NCI-H345 (cell line): ENCODE results near the gene HMOX1.

Source experiments
- DNase-seq: peaks from one replicate; lab custom pipeline; 2025; lab: John Stamatoyannopoulos, UW

Gene HMOX1

DNA sequence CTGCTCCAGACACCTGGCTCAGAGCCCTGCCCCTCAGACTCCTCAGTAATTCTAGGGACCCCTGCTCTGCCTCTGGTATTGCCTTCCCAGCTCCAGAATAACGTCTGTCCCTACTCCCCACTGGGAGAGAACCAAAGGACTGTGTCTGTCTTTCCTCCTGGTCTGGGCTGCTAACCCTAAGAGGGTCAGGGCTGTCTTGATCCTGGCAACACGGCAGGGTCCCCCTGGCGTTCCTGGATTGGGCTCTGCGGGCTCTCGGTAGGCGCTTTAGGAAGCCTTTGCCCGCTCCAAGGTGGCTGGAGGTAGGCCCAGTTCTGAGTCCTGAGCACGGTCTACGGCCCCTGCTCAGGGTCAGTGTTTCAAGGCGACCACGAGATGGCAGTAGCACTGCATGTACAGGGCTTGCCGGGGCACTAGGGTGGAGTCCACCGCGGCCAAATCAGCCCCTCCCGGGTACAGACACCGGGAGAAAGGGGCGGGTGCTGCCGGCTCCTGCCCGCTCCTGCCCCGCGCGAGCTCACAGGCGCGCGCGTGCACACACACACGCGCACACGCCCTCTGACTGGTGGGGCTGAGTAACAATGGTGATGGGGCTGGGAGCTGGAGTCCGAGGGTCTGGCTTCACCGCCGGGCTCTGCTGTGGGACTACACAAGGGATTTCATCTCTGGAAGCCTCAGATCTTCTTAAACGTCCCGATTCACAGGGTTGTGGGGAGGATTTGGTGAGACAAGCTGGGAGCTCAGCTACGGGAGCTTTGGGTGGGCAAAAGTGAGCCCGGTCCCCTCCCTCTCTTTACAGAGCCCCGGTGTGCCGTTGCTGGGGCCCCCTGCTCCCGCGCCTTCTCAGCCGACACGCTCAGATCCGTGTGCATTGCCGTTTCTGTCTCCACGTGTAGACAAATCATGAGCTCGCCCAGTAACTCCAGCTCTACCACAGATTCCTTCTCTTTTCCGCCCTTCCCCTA is 30.1 kb upstream of the HMOX1 start:
- peak; percentile 78 for DNase-seq

- no peak for DNase-seq
Measured at GRCh38 chr22:35352214-35353111, 28.4 kb upstream of the HMOX1 start.

DNA sequence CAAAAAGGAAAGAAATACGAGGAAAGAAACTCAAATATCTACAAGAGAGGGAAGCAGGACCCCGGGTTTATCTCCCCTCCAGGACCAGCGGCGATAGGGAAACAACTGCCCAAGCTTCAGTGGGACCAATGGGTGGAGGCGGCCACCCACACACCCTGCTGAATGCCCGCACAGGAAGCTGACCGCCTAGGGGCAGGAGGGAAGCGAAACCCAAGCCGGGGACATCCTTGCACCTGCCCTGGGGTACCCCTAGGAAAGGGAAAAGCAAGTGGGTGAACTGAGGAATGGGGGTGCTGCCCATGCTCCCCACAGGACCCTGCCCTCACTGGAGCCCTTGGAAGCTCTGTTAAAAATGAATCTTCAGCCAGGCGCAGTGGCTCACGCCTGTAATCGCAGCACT is 27.6 kb upstream of the HMOX1 start:
- DNase-seq = no peak

- DNase-seq = no peak
Measured at GRCh38 chr22:35354068-35354467, 26.8 kb upstream of the HMOX1 start.

DNA sequence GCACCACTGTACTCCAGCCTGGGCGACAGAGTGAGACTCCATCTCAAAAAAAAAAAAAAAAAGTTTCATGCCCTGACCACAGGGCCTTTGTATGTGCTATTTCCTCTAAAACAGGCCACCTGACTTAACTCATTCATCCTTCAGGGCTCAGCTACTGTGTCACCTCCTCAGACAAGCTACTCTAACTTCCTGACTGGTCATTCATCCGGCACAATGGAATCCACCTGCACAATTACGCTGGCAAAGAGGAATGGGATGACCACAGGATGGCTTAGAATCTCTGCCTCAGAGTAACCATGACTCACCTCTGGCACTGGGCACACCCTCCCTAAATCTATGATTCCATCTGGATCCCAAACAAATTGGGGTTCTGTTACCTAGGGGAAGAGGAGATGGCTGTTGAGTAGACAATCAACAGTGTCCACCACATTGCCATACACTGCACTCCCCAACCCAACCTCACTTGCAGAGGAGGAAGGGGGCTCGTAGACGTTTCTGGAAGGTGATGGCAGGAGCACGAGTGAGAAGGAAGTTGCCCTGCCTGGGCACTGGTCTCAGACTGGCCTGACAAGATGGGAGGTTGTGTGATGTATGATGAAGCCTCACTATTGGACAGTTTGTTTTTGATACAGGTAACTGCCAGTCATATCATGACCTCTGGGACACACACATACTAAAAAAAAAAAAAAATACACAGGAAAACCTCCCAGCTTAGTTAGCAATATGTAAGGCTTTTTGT is 22.8 kb upstream of the HMOX1 start:
- DNase-seq = no peak

DNA sequence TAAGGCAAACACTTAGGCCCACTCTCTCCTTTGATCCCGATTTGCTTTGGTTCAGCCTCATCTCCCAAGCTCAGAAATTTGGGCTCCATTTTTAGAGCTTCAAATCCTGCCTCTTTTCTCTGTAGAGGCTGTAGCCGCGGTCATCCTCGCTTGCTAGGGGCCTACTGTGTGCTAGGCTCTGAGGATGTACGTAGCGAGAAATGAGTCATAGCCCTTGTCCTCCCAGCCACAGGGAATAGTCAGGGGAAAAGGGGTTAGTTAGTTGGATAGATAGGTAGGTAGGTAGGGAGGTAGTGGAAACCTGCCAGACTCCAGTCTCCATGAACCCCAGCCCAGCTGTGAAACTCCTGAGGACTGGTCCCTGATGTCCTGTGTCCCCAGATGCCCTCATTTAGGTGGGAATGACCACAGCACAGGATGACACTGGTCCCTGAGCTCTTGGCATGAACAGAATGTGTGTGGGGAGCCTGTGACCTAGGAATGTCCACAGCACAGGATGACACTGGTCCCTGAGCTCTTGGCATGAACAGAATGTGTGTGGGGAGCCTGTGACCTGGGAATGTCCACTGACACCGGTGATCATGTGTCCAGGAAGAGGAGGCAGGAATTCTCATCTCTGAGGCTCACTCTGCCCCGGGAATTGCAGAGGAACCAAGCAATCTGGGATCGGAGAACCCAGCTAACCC is 21.4 kb upstream of the HMOX1 start:
- DNase-seq = no peak

- DNase-seq = no peak
Measured at GRCh38 chr22:35361001-35361558, 19.8 kb upstream of the HMOX1 start.

GRCh38 chr22:35363566-35364086 is 17.3 kb upstream of the HMOX1 start:
- DNase-seq = no peak

DNA sequence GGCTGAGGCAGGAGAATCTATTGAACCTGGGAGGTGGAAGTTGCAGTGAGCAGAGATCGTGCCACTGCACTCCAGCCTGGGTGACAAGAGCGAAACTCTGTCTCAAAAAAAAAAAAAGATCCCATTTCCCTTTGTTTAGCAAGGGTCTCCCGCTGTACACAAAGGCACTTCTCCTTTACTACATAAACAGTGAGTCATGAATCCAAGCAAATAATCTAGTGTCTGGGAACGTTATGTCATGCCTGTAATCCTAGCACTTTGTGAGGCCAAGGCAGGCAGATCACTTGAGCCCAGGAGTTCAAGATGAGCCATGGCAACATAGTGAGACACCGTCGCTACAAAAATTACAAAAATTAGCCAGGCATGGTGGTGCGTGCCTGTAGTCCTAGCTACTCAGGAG is 16.7 kb upstream of the HMOX1 start:
- DNase-seq = peak; percentile 72

GRCh38 chr22:35367331-35367886 is 13.5 kb upstream of the HMOX1 start:
- DNase-seq = no peak

GRCh38 chr22:35368386-35368785 is 12.5 kb upstream of the HMOX1 start:
- no peak for DNase-seq

- no peak for DNase-seq
Measured at GRCh38 chr22:35369996-35370395, 10.9 kb upstream of the HMOX1 start.

DNA sequence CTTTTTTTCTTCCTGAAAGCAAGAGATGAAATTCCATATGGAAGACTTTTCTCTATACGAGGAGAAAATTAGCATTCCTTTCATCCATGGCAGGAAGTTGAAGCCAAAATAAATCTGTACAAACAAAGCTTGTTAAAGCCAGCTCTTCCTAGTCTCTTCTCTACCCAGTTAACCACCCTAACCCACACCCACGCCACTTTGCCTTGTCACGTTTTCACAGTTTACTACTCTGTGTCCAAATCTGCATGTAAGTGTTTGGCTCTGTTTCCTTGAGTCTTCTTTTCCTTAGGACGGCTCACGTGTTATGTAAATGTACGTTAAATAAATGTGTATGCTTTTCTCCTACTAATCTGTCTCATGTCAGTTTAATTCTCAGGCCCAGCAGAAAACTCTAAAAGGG is 7.1 kb upstream of the HMOX1 start:
- DNase-seq = no peak

DNA sequence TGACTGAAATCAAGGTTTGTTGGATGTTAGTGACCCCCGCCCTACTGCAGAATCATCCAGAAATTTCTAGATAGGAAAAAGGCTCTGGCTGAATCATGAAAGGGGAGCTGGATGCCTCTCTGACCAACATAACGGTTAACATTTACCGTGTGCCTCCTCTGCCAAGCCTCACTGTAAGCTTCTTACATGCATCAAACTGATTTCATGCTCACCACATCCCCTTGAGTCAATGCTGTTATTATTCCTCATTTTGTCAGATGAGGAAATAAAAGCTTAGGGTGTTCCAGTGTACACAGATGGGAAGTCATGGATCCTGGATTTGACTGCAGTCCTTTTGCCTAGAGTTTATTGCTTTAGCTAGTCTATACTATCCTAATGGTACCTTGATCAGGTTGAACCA is 5.9 kb upstream of the HMOX1 start:
- no peak for DNase-seq

- DNase-seq = no peak
Measured at GRCh38 chr22:35375526-35375925, 5.4 kb upstream of the HMOX1 start.

DNA sequence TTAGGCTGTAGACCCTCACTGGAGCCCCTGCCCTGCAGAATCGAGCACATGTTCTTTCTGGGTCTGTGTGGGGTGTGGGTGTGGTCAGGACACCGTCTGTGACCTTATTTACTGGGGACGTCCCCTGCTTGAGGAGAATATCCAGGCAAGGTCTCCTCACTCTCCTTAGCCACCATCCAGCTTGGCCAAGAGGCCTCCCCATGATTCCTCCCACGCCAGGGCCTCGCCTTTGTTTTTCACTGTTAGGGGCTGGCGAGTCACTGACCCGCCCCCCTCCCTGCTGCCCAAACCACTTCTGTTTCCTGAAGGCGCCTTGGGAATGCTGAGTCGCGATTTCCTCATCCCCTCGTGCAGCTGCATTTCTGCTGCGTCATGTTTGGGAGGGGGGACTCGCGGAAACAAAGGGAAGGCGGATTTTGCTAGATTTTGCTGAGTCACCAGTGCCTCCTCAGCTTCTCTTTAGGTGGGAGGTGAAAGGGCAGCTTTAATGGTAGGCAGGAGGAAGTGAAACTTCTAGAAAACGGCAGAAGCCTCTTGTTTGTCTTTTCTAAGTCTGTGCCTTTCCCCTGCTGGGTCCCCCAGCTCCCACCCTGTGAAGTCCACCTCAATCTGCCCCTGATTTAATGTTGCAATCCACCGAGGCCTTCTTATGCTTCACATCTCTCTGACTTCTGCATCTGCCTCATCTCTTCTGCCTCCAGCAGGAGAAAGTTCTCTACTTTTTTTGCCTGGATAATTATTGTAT is 4.0 kb upstream of the HMOX1 start:
- peak; percentile 28 for DNase-seq

DNA sequence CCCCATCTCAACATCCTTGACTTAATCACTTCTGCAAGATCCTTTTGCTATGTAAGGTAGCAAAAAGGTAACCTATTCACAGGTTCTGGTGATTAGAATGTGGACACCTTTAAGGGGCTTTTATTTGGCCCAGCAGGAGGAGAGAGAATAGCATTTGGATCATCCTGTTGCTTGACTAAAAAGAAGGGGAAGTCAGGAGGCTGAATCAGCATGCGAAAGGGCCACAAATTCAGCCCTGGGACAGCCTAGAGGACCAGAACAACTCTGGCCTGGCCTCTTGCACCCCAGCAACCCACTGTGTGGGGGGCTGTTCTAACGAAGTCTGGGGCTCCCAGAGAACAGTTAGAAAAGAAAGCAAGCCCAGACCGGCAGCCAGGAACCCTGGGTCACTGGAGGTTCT is 3.2 kb upstream of the HMOX1 start:
- no peak for DNase-seq

DNA sequence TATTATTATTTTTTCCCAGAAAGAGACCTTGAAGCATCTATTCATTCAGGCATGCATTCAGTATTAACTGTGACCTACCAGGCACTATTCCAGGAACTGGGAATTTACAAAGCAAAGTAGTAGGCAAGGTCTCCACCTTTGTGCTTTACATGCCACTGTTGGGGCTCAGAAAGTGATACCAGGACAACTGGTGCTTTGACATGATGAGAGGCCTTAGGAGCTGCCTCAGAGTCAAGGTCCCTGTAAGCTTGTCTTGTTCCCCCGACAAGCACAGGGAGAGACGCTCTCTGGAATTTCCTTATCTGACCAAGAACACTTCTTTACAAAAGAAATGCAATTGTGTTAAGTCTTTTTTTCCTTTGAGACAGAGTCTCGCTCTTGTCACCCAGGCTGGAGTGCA is 2.3 kb upstream of the HMOX1 start:
- no peak for DNase-seq

GRCh38 chr22:35379146-35379993 is 1.5 kb upstream of the HMOX1 start:
- no peak for DNase-seq
